ENCODE measurements around the gene MIF4GD. TPM values are rescaled to one million over a fixed set of nuclear protein-coding genes. Genes with fewer than 3 reads are reported as not detected.

MIF4GD gene
- total and polyA plus RNA-seq, 10 of the 15 experiments (the other 5 are each of a cell fraction or from before 2014, with no cell fraction given): 22.8 to 96.2 (median 60.1) TPM

GRCh38 chr17:75295201-75296158 lies 24.4 kb upstream of the MIF4GD start (continued):
- TF ChIP-seq HSF1 (IDR thresholded peaks at IDR 0.05; ENCODE audit: low read depth, low read length): no peak
- peak; percentile 98 for TF ChIP-seq FOXM1 (IDR thresholded peaks at IDR 0.05; ENCODE audit: low read depth, low read length)
- peak; percentile 80; the same call in 1 of the 2 replicates for TF ChIP-seq CREB1 (IDR thresholded peaks at IDR 0.05; ENCODE audit: low read depth)
- peak; percentile 98 for TF ChIP-seq MEF2B (IDR thresholded peaks at IDR 0.05; ENCODE audit: partially characterized antibody, poor library complexity, severe bottlenecking)
- TF ChIP-seq MYB (IDR thresholded peaks at IDR 0.05; ENCODE audit: borderline replicate concordance, low read depth, low read length): peak; percentile 83
- TF ChIP-seq ZBTB4 (CRISPR knock-in tag; IDR thresholded peaks at IDR 0.05): no peak
- TF ChIP-seq HDGF (IDR thresholded peaks at IDR 0.05): no peak
- TF ChIP-seq STAT3 (IDR thresholded peaks at IDR 0.05; ENCODE audit: low read depth, low read length): peak; percentile 100
- TF ChIP-seq SUPT20H (IDR thresholded peaks at IDR 0.05; ENCODE audit: borderline replicate concordance, control insufficient read depth, low read depth, low read length): no peak
- TF ChIP-seq SIN3A (IDR thresholded peaks at IDR 0.05; ENCODE audit: low read depth, low read length): 0 out of 2 replicates have a peak, but pooled peaks have one; percentile 17
- TF ChIP-seq NR2C1 (IDR thresholded peaks at IDR 0.05): no peak
- peak; percentile 72; the same call in 1 of the 2 replicates for TF ChIP-seq MXI1 (IDR thresholded peaks at IDR 0.05; ENCODE audit: low read depth, low read length)
- peak in 1 of 2 experiments; percentile 72; a peak in 2 of 3 replicates for TF ChIP-seq EGR1 (IDR thresholded peaks at IDR 0.05; ENCODE audit: borderline replicate concordance in 1 of 2, low read depth in 2 of 2, low read length in 2 of 2)
- TF ChIP-seq SP1 (IDR thresholded peaks at IDR 0.05; ENCODE audit: low read depth, low read length): peak; percentile 84
- peak; percentile 80; the same call in 1 of the 2 replicates for TF ChIP-seq CHD1 (IDR thresholded peaks at IDR 0.05; ENCODE audit: low read depth, low read length)
- TF ChIP-seq SPI1 (IDR thresholded peaks at IDR 0.05; ENCODE audit: borderline replicate concordance, insufficient read depth, low read depth, low read length): peak; percentile 97
- TF ChIP-seq ZSCAN29 (IDR thresholded peaks at IDR 0.05): 0 out of 2 replicates have a peak, but pooled peaks have one; percentile 5
- peak; percentile 27; the same call in 1 of the 2 replicates for TF ChIP-seq RAD21 (IDR thresholded peaks at IDR 0.05; ENCODE audit: insufficient read depth, low read depth, low read length)
- TF ChIP-seq SIX5 (IDR thresholded peaks at IDR 0.05; ENCODE audit: low read depth, low read length, severe bottlenecking): peak; percentile 31
- TF ChIP-seq, protein P1, sequence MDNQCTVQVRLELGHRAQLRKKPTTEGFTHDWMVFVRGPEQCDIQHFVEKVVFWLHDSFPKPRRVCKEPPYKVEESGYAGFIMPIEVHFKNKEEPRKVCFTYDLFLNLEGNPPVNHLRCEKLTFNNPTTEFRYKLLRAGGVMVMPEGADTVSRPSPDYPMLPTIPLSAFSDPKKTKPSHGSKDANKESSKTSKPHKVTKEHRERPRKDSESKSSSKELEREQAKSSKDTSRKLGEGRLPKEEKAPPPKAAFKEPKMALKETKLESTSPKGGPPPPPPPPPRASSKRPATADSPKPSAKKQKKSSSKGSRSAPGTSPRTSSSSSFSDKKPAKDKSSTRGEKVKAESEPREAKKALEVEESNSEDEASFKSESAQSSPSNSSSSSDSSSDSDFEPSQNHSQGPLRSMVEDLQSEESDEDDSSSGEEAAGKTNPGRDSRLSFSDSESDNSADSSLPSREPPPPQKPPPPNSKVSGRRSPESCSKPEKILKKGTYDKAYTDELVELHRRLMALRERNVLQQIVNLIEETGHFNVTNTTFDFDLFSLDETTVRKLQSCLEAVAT (IDR thresholded peaks at IDR 0.05): no peak; the same call in 1 of the 2 replicates
- 0 out of 2 replicates have a peak, but pooled peaks have one; percentile 38 for TF ChIP-seq TARDBP (IDR thresholded peaks at IDR 0.05; ENCODE audit: borderline replicate concordance)
- TF ChIP-seq BCL11A (IDR thresholded peaks at IDR 0.05; ENCODE audit: low read depth, low read length): peak; percentile 95
